Trophoblast cell (in vitro differentiated cells and primary cell): Measurements from ENCODE around the gene FAM20A.

Experiments used
- DNase-seq, 2 donors: peaks; one replicate each; pipeline ENCODE4 v3.0.0-alpha.2; 2016
- H2AFZ ChIP-seq: 2 replicates; pipeline ENCODE4 v1.6.1; 2013; ENCODE audit warnings: low read length, moderate library complexity, mild to moderate bottlenecking; ENCODE audit not compliant: insufficient read depth, poor library complexity
- H2AK5ac ChIP-seq: 2 replicates; pipeline ENCODE4 v1.6.1; 2013; ENCODE audit warnings: mild to moderate bottlenecking, low read length
- H2BK120ac ChIP-seq: 2 replicates; pipeline ENCODE4 v1.6.1; 2013; ENCODE audit warnings: low read length, mild to moderate bottlenecking, moderate library complexity; ENCODE audit not compliant: insufficient read depth, poor library complexity
- H2BK12ac ChIP-seq: 2 replicates; pipeline ENCODE4 v1.6.1; 2013; ENCODE audit warnings: mild to moderate bottlenecking, low read length, moderate library complexity
- H2BK5ac ChIP-seq: 2 replicates; pipeline ENCODE4 v1.6.1; 2013; ENCODE audit warnings: low read length, low read depth, moderate library complexity, mild to moderate bottlenecking; ENCODE audit not compliant: poor library complexity
- H3K14ac ChIP-seq: 2 replicates; pipeline ENCODE4 v1.6.1; 2013; ENCODE audit warnings: mild to moderate bottlenecking, low read length
- H3K18ac ChIP-seq: 2 replicates; pipeline ENCODE4 v1.6.1; 2013; ENCODE audit warnings: mild to moderate bottlenecking, low read length
- H3K23ac ChIP-seq: 2 replicates; pipeline ENCODE4 v1.6.1; 2013; ENCODE audit warnings: low read length
- H3K27ac ChIP-seq: 2 replicates; pipeline ENCODE4 v1.5.1; 2013; ENCODE audit warnings: low read depth, mild to moderate bottlenecking, inconsistent platforms, low read length, moderate library complexity
- H3K27me3 ChIP-seq: 2 replicates; pipeline ENCODE4 v1.6.1; 2013; ENCODE audit warnings: inconsistent platforms, mild to moderate bottlenecking, low read length, moderate library complexity; ENCODE audit not compliant: insufficient read depth
- H3K36me3 ChIP-seq, 2 experiments: 1 replicate in 1 of 2; 2 replicates in 1 of 2; pipeline ENCODE4 v1.6.1; 2013; ENCODE audit warnings: low read length in 2 of 2, mild to moderate bottlenecking in 2 of 2, moderate library complexity in 1 of 2; ENCODE audit not compliant: insufficient read depth in 2 of 2, control insufficient read depth in 1 of 2
- H3K4ac ChIP-seq: 2 replicates; pipeline ENCODE4 v1.6.1; 2013; ENCODE audit warnings: low read depth, mild to moderate bottlenecking, low read length, moderate library complexity
- H3K4me1 ChIP-seq, 2 experiments: 1 replicate in 1 of 2; 2 replicates in 1 of 2; pipeline ENCODE4 v1.6.1; 2013; ENCODE audit warnings: low read length in 2 of 2, mild to moderate bottlenecking in 2 of 2, moderate library complexity in 1 of 2; ENCODE audit not compliant: insufficient read depth in 2 of 2, control insufficient read depth in 1 of 2
- H3K4me2 ChIP-seq: 2 replicates; pipeline ENCODE4 v1.6.1; 2013; ENCODE audit warnings: inconsistent platforms, mild to moderate bottlenecking, low read length, moderate library complexity
- H3K4me3 ChIP-seq: 2 replicates; pipeline ENCODE4 v1.5.1; 2013; ENCODE audit warnings: mild to moderate bottlenecking, low read depth, low read length, inconsistent platforms
- H3K79me1 ChIP-seq: one replicate; pipeline ENCODE4 v1.6.1; 2013; ENCODE audit warnings: low read length
- H3K79me2 ChIP-seq: 2 replicates; pipeline ENCODE4 v1.6.1; 2013; ENCODE audit warnings: low read length, mild to moderate bottlenecking; ENCODE audit not compliant: control insufficient read depth, insufficient read depth, poor library complexity
- H3K9ac ChIP-seq: 2 replicates; pipeline ENCODE4 v1.6.1; 2013; ENCODE audit warnings: mild to moderate bottlenecking, low read length
- H3K9me3 ChIP-seq: 2 replicates; pipeline ENCODE4 v1.6.1; 2013; ENCODE audit warnings: low read depth, mild to moderate bottlenecking, control low read depth, inconsistent platforms, low read length; ENCODE audit not compliant: insufficient read depth
- H4K12ac ChIP-seq: 2 replicates; pipeline ENCODE4 v1.6.1; 2013; ENCODE audit warnings: low read depth, mild to moderate bottlenecking, low read length, moderate library complexity
- H4K8ac ChIP-seq: 2 replicates; pipeline ENCODE4 v1.6.1; 2013; ENCODE audit warnings: low read depth, mild to moderate bottlenecking, low read length, moderate library complexity
- H4K91ac ChIP-seq: one replicate; pipeline ENCODE4 v1.6.1; 2013; ENCODE audit warnings: low read depth, mild to moderate bottlenecking, low read length, moderate library complexity
- whole genome bisulfite sequencing: extraction: QIAGEN DNeasy Blood & Tissue Kit; methylation state at CpG from one replicate; pipeline ENCODE4 v1.1.7; 2013; ENCODE audit warnings: missing lambda C conversion rate; ENCODE audit not compliant: insufficient read length, insufficient coverage; ENCODE audit errors: extremely low coverage; 5-methylcytosine and 5-hydroxymethylcytosine counted together

The FAM20A gene

GRCh38 chr17:68592682-68593641 lies 8.2 kb downstream of the FAM20A start:
- H3K27ac ChIP-seq = no peak overlapping the region
- no peak overlapping the region for H2BK120ac ChIP-seq
- DNase-seq = no peak
- peaks cover 8 to 11% of the 10 kb centered on the region in 2 experiments for H3K4me1 ChIP-seq
- H2AK5ac ChIP-seq = no peak overlapping the region
- H4K91ac ChIP-seq = no peak overlapping the region
- no peak overlapping the region for H3K9ac ChIP-seq
- no peaks in the 10 kb centered on the region for H3K27me3 ChIP-seq
- no peak overlapping the region for H3K4me3 ChIP-seq
- no peaks in the 10 kb centered on the region for H3K79me2 ChIP-seq
- H3K79me1 ChIP-seq = peaks cover 2% of the 10 kb centered on the region
- H2AFZ ChIP-seq = no peak overlapping the region
- no CpG with 5 or more reads among the region's 3 CpGs for WGBS
- no peak overlapping the region for H4K8ac ChIP-seq
- H2BK12ac ChIP-seq = no peak overlapping the region
- H3K18ac ChIP-seq = no peak overlapping the region
- H3K23ac ChIP-seq = no peak overlapping the region
- no peak overlapping the region for H3K4ac ChIP-seq
- H3K14ac ChIP-seq = no peak overlapping the region
- H3K9me3 ChIP-seq = peaks cover 2% of the 10 kb centered on the region
- no peaks in the 10 kb centered on the region for H3K36me3 ChIP-seq
- H2BK5ac ChIP-seq = no peak overlapping the region
- H3K4me2 ChIP-seq = no peak overlapping the region
- H4K12ac ChIP-seq = no peak overlapping the region

- no peak overlapping the region for H4K91ac ChIP-seq
Observed at GRCh38 chr17:68592009-68592408, 9.2 kb downstream of the FAM20A start.

GRCh38 chr17:68591583-68591982 lies 9.6 kb downstream of the FAM20A start:
- H3K14ac ChIP-seq = no peak overlapping the region
- H2BK5ac ChIP-seq = no peak overlapping the region
- no peak overlapping the region for H2AFZ ChIP-seq
- H3K4me1 ChIP-seq = peaks cover 8 to 11% of the 10 kb centered on the region in 2 experiments
- H3K18ac ChIP-seq = no peak overlapping the region
- H3K23ac ChIP-seq = no peak overlapping the region
- peak in 1 of 2 donors; percentile 73 for DNase-seq
- peaks cover 2% of the 10 kb centered on the region for H3K9me3 ChIP-seq
- H3K79me1 ChIP-seq = peaks cover 5% of the 10 kb centered on the region
- H2AK5ac ChIP-seq = no peak overlapping the region
- no peaks in the 10 kb centered on the region for H3K79me2 ChIP-seq
- H4K91ac ChIP-seq = no peak overlapping the region
- H3K4ac ChIP-seq = no peak overlapping the region
- H3K9ac ChIP-seq = no peak overlapping the region
- H3K27me3 ChIP-seq = no peaks in the 10 kb centered on the region
- H3K4me3 ChIP-seq = no peak overlapping the region
- no peak overlapping the region for H3K27ac ChIP-seq
- no peak overlapping the region for H2BK120ac ChIP-seq
- no peaks in the 10 kb centered on the region for H3K36me3 ChIP-seq
- H4K12ac ChIP-seq = no peak overlapping the region
- H2BK12ac ChIP-seq = no peak overlapping the region
- H3K4me2 ChIP-seq = no peak overlapping the region
- WGBS = no CpG with 5 or more reads among the region's 12 CpGs
- no peak overlapping the region for H4K8ac ChIP-seq

More at GRCh38 chr17:68592009-68592408, 9.2 kb downstream of the FAM20A start:
- Histone ChIP-seq H2AFZ (no peak overlapping the region), H3K23ac (no peak overlapping the region), H3K9ac (no peak overlapping the region), H4K12ac (no peak overlapping the region), H3K4me1 (peaks cover 7 to 11% of the 10 kb centered on the region in 2 experiments), H3K79me2 (no peaks in the 10 kb centered on the region), H3K18ac (no peak overlapping the region), H3K36me3 (no peaks in the 10 kb centered on the region), H2BK12ac (no peak overlapping the region), H2BK5ac (no peak overlapping the region), H3K4me3 (no peak overlapping the region), H3K4ac (no peak overlapping the region), H4K8ac (no peak overlapping the region), H3K4me2 (no peak overlapping the region), H3K9me3 (peaks cover 2% of the 10 kb centered on the region), H2BK120ac (no peak overlapping the region), H3K14ac (no peak overlapping the region), H3K79me1 (peaks cover 4% of the 10 kb centered on the region), H3K27me3 (no peaks in the 10 kb centered on the region), H3K27ac (no peak overlapping the region), H2AK5ac (no peak overlapping the region)
- no CpG with 5 or more reads among the region's 2 CpGs for WGBS
- no peak for DNase-seq

GRCh38 chr17:68589086-68589485 lies 12.1 kb downstream of the FAM20A start:
- H4K8ac ChIP-seq = no peak overlapping the region
- no peak overlapping the region for H4K91ac ChIP-seq
- H2AK5ac ChIP-seq = no peak overlapping the region
- H2BK12ac ChIP-seq = no peak overlapping the region
- peaks cover 2% of the 10 kb centered on the region for H3K9me3 ChIP-seq
- no peak overlapping the region for H3K4me2 ChIP-seq
- no peak overlapping the region for H3K4me3 ChIP-seq
- peak overlapping the region; percentile 54 for H3K18ac ChIP-seq
- H2AFZ ChIP-seq = no peak overlapping the region
- H3K4ac ChIP-seq = no peak overlapping the region
- no peak overlapping the region for H3K27ac ChIP-seq
- H2BK5ac ChIP-seq = no peak overlapping the region
- H3K4me1 ChIP-seq = peaks cover 8 to 16% of the 10 kb centered on the region in 2 experiments
- no CpG with 5 or more reads among the region's 3 CpGs for WGBS
- H3K14ac ChIP-seq = no peak overlapping the region
- no peaks in the 10 kb centered on the region for H3K27me3 ChIP-seq
- H2BK120ac ChIP-seq = no peak overlapping the region
- DNase-seq = no peak
- H3K79me1 ChIP-seq = peaks cover 13% of the 10 kb centered on the region
- no peaks in the 10 kb centered on the region for H3K36me3 ChIP-seq
- H3K23ac ChIP-seq = no peak overlapping the region
- H3K79me2 ChIP-seq = peaks cover 2% of the 10 kb centered on the region
- H3K9ac ChIP-seq = no peak overlapping the region
- no peak overlapping the region for H4K12ac ChIP-seq
